ENCODE data around the gene ELOVL3. TPM values are rescaled to one million over a fixed set of nuclear protein-coding genes. Genes with fewer than 3 reads are reported as not detected.
A peak's percentile ranks its signal among the peaks of the same experiment; 100 is the strongest.

The ELOVL3 gene
- total and polyA plus RNA-seq, 7 donors = 0.17 to 0.54 (median 0.26) TPM; not detected in 1

DNA sequence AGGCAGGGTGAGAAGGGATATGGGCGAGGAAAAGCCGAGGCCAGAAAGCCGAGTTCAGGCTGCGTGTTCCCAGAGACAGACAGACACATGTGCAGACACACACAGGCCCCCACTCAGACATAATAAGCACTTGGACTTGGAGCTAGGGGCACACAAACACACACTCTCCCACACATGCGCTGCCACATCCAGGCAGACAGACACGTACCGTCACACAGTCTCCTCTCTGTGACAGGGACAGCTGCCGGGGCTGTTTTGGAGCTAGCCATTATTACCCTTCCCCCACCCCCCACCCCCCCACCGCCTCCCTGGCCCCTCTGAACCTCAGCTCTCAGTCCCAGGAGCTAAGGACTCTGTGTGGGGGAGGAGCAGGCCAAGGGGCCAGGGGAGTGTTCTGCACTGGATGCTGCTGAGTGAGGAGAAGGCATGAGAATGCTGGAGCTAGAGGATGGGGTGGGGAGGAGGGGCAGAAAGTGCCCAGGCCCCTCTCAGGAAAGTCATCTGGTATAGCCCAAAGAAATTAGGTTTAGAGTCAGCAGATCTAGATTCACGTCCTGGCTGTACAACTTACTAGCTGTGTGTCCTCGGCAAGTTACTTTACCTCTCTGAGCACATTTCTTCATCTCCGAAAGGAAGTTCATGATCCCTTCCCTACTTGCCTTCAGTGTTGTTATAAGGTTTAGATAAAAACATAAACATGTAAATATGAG, 8.9 kb downstream of the ELOVL3 start:
- Histone ChIP-seq H3K27me3 (ENCODE audit: insufficient read depth in 3 of 3, low read length in 2 of 3) (peaks cover 0 to 7% (median 0%) of the 10 kb centered on the region in 3 donors), H3K4me1 (peaks cover 38% of the 10 kb centered on the region), H3K36me3 (ENCODE audit: insufficient read depth in 1 of 2, low read depth in 1 of 2) (no peaks in the 10 kb centered on the region), H3K9me3 (no peaks in the 10 kb centered on the region), H3K4me3 (no peak overlapping the region), H3K27ac (no peak overlapping the region)
- intact Hi-C loops (cut with DNase I) = no loop called here
- DNase-seq (no peak), ATAC-seq (no peak)
- 30 to 36% (median 35%) methylated on average over 12 of the region's 12 CpGs for WGBS, 3 donors
- TF ChIP-seq, protein P1, sequence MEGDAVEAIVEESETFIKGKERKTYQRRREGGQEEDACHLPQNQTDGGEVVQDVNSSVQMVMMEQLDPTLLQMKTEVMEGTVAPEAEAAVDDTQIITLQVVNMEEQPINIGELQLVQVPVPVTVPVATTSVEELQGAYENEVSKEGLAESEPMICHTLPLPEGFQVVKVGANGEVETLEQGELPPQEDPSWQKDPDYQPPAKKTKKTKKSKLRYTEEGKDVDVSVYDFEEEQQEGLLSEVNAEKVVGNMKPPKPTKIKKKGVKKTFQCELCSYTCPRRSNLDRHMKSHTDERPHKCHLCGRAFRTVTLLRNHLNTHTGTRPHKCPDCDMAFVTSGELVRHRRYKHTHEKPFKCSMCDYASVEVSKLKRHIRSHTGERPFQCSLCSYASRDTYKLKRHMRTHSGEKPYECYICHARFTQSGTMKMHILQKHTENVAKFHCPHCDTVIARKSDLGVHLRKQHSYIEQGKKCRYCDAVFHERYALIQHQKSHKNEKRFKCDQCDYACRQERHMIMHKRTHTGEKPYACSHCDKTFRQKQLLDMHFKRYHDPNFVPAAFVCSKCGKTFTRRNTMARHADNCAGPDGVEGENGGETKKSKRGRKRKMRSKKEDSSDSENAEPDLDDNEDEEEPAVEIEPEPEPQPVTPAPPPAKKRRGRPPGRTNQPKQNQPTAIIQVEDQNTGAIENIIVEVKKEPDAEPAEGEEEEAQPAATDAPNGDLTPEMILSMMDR (IDR thresholded peaks at IDR 0.05) = no peak

DNA sequence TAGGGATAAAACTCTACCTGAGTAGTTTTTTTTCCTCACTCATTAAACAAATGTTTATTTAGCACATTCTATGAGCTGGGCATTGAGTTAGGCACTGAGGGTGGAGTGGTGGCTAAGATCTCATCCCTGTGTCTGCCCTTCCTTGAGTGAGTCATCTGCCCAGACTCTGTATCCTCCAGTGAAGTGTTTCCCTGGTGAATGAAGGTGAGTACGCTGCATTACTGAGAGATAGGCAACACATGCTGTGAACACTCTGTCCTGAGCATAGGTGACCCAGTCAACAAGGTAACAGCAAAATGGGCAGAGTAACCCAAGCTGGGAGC, 9.5 kb downstream of the ELOVL3 start:
- DNase-seq (no peak), ATAC-seq (peak; percentile 27 to 52 (median 46))
- Histone ChIP-seq H3K9me3 (no peaks in the 10 kb centered on the region), H3K27ac (no peak overlapping the region), H3K27me3 (ENCODE audit: insufficient read depth in 3 of 3, low read length in 2 of 3) (peaks cover 0 to 7% (median 0%) of the 10 kb centered on the region in 3 donors), H3K36me3 (ENCODE audit: insufficient read depth in 1 of 2, low read depth in 1 of 2) (no peaks in the 10 kb centered on the region), H3K4me3 (no peak overlapping the region), H3K4me1 (peaks cover 34% of the 10 kb centered on the region)
- TF ChIP-seq, protein P1 (IDR thresholded peaks at IDR 0.05) = no peak
- intact Hi-C loops (cut with DNase I) = no loop called here
- WGBS, 3 donors = 74 to 91% (median 76%) methylated on average over 1 of the region's 1 CpG

DNA sequence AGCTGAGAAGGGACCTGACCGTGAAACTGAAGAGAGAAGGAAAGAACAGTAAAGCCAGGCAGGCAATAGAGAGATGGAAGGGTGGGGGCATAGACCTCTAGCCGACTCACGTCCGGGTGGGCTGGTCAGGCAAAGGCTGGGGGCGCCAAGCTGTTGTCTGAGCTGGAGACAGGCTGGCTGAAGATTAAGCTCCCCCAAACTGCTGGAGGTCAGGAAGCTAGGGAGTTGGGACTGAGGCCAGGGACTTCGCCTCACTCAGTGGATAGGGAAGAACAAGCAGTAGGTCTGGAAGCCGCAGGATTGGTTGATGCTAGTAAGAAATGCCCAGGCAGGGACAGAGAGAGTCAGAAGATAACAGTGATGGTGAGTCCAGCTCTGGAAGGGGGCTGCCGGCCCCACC, 9.9 kb downstream of the ELOVL3 start:
- intact Hi-C loops (cut with DNase I) = no loop called here
- peaks cover 0 to 7% (median 0%) of the 10 kb centered on the region in 3 donors for H3K27me3 ChIP-seq (ENCODE audit: insufficient read depth in 3 of 3, low read length in 2 of 3)
- no peak overlapping the region for H3K27ac ChIP-seq
- ATAC-seq (no peak), DNase-seq (no peak)
- no peak overlapping the region for H3K4me3 ChIP-seq
- H3K9me3 ChIP-seq = no peaks in the 10 kb centered on the region
- TF ChIP-seq, protein P1 (IDR thresholded peaks at IDR 0.05) = no peak
- H3K36me3 ChIP-seq (ENCODE audit: insufficient read depth in 1 of 2, low read depth in 1 of 2) = no peaks in the 10 kb centered on the region
- H3K4me1 ChIP-seq = peaks cover 37% of the 10 kb centered on the region
- WGBS, 3 donors = 45 to 58% (median 48%) methylated on average over 8 of the region's 8 CpGs

DNA sequence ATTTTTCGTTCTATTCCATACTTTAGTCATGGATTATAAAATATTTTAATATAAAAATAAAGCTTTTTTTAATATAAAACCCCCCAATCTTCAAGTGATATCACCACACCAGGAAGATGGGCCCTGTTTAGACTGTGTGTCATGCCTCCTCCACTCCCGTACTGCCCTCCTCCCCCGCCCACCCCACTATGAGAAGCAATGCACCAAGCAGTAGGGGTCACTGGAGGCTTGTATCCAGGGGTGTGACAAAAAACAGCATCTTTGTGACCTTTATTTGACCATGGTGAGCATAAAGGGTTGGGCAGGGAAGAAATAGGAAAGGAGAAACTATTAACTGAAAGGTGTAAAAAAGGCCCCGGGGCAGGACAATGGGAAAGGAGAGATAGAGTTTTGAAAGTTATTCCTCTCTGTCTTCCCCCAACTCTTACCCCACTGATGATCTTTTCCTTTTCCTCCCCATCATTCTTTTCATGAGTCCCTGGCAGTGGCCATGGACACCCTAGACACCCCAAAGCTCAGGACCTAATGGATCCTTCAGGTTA, 11.7 kb downstream of the ELOVL3 start:
- H3K4me1 ChIP-seq = peaks cover 47% of the 10 kb centered on the region

More for the DNA sequence above, 11.7 kb downstream of the ELOVL3 start:
- no peak for ATAC-seq
- intact Hi-C loops (cut with DNase I) = no loop called here
- no peaks in the 10 kb centered on the region for H3K9me3 ChIP-seq
- no peak overlapping the region for H3K27ac ChIP-seq
- H3K36me3 ChIP-seq (ENCODE audit: insufficient read depth in 1 of 2, low read depth in 1 of 2) = no peaks in the 10 kb centered on the region
- TF ChIP-seq, protein P1 (IDR thresholded peaks at IDR 0.05) = no peak
- 30 to 52% (median 44%) methylated on average over 4 of the region's 4 CpGs for WGBS, 3 donors
- H3K4me3 ChIP-seq = no peak overlapping the region
- DNase-seq = no peak
- no peaks in the 10 kb centered on the region for H3K27me3 ChIP-seq (ENCODE audit: insufficient read depth in 3 of 3, low read length in 2 of 3)

All from psoas muscle (tissue), 8 donors.